Measurements from ENCODE around the gene TRIOBP. TPM values are rescaled to one million over a fixed set of nuclear protein-coding genes. Genes with fewer than 3 reads are reported as not detected.

Gene TRIOBP
- polyA plus RNA-seq, 1 donor (not counting 4 experiments of a cell fraction or from before 2014, with no cell fraction given), result 22.2 TPM

DNA sequence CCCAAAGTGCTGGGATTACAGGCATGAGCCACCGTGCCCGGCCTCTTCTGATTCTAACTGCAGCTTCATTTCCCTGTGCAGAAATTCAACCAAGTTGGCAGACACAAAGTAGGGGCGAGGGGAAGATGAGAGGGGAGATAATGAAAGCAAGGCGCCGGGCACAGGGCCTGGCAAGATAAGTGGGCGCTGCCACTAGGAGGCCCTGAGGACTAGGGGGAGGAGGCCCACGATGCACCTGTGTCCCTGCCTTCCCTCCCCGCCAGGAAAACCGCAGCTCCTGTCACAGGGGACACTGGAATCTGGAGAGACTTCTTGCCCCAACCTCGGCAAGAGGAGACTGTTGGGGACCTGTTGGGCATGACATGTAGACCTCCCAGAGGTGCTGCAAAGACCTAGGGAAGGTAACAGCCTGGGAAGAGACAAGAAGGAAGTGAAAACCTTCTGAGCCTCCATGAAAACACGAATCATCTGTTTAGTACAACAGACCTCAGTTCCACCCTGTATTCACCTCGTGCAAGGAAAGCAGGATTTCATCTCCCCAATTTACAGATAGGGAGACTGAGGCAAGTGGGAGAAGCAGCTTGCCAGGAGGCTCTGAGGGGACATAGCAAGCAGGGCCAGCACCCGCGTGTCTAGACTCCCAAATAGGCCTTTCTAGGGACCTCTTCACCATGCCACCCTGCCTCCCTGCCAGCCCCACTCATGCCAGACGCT, 24.5 kb upstream of the TRIOBP start:
- Histone ChIP-seq H2AFZ (ENCODE audit: control insufficient read depth, low read length) (no peak overlapping the region), H3K9ac (ENCODE audit: control insufficient read depth, extremely low read depth, insufficient read depth, low read length) (no peak overlapping the region), H3K4me3 (ENCODE audit: control insufficient read depth in 2 of 3, extremely low read depth in 1 of 3, insufficient read depth in 2 of 3, low read depth in 1 of 3, low read length in 3 of 3) (no peak overlapping the region), H3K9me1 (ENCODE audit: control insufficient read depth, extremely low read depth, insufficient read depth, low read length) (no peaks in the 10 kb centered on the region), H3K36me3 (ENCODE audit: control insufficient read depth in 2 of 2, extremely low read depth in 1 of 2, insufficient read depth in 2 of 2, low read length in 2 of 2) (no peaks in the 10 kb centered on the region), H4K20me1 (ENCODE audit: control insufficient read depth, extremely low read depth, insufficient read depth, low read length) (no peaks in the 10 kb centered on the region), H3K79me2 (ENCODE audit: control insufficient read depth, insufficient read depth, low read length) (peaks cover 14% of the 10 kb centered on the region), H3K27me3 (ENCODE audit: control insufficient read depth, extremely low read depth, insufficient read depth, low read length) (no peaks in the 10 kb centered on the region), H3K27ac (ENCODE audit: control insufficient read depth, insufficient read depth, low read length) (no peak overlapping the region), H3K9me3 (ENCODE audit: control insufficient read depth, low read depth, low read length) (no peaks in the 10 kb centered on the region), H3K4me2 (ENCODE audit: control insufficient read depth, extremely low read depth, insufficient read depth, low read depth, low read length) (no peak overlapping the region), H3K4me1 (ENCODE audit: control insufficient read depth, extremely low read depth, insufficient read depth, low read length) (peaks cover 23% of the 10 kb centered on the region)
- dilution Hi-C loops (cut with MboI; ENCODE audit: extremely low pct_ligation_motif_present, low sequenced_read_pairs), result no loop called here
- peak in 1 of 3 experiments; percentile 10 for TF ChIP-seq CTCF (optimal IDR thresholded peaks at IDR 0.05 in 1 of 3, IDR thresholded peaks at IDR 0.05 in 1 of 3, conservative IDR thresholded peaks at IDR 0.05 in 1 of 3; ENCODE audit: extremely low read depth in 1 of 3, insufficient read depth in 2 of 3, low read length in 3 of 3)
- TF ChIP-seq EZH2 (IDR thresholded peaks at IDR 0.05; ENCODE audit: low read length), result no peak
- DNase-seq (ENCODE audit: low read depth, low spot score), result no peak
- FAIRE-seq, result no peak

- Histone ChIP-seq H3K9ac (ENCODE audit: control insufficient read depth, extremely low read depth, insufficient read depth, low read length) (no peak overlapping the region), H3K4me2 (ENCODE audit: control insufficient read depth, extremely low read depth, insufficient read depth, low read depth, low read length) (no peak overlapping the region), H3K27me3 (ENCODE audit: control insufficient read depth, extremely low read depth, insufficient read depth, low read length) (no peaks in the 10 kb centered on the region), H4K20me1 (ENCODE audit: control insufficient read depth, extremely low read depth, insufficient read depth, low read length) (no peaks in the 10 kb centered on the region), H3K27ac (ENCODE audit: control insufficient read depth, insufficient read depth, low read length) (no peak overlapping the region), H3K9me3 (ENCODE audit: control insufficient read depth, low read depth, low read length) (no peaks in the 10 kb centered on the region), H2AFZ (ENCODE audit: control insufficient read depth, low read length) (no peak overlapping the region), H3K9me1 (ENCODE audit: control insufficient read depth, extremely low read depth, insufficient read depth, low read length) (no peaks in the 10 kb centered on the region), H3K4me1 (ENCODE audit: control insufficient read depth, extremely low read depth, insufficient read depth, low read length) (peaks cover 25% of the 10 kb centered on the region), H3K79me2 (ENCODE audit: control insufficient read depth, insufficient read depth, low read length) (peaks cover 16% of the 10 kb centered on the region), H3K36me3 (ENCODE audit: control insufficient read depth in 2 of 2, extremely low read depth in 1 of 2, insufficient read depth in 2 of 2, low read length in 2 of 2) (no peaks in the 10 kb centered on the region), H3K4me3 (ENCODE audit: control insufficient read depth in 2 of 3, extremely low read depth in 1 of 3, insufficient read depth in 2 of 3, low read depth in 1 of 3, low read length in 3 of 3) (no peak overlapping the region)
- no peak for TF ChIP-seq EZH2 (IDR thresholded peaks at IDR 0.05; ENCODE audit: low read length)
- no peak for TF ChIP-seq CTCF (optimal IDR thresholded peaks at IDR 0.05 in 1 of 3, IDR thresholded peaks at IDR 0.05 in 1 of 3, conservative IDR thresholded peaks at IDR 0.05 in 1 of 3; ENCODE audit: extremely low read depth in 1 of 3, insufficient read depth in 2 of 3, low read length in 3 of 3)
- dilution Hi-C loops (cut with MboI; ENCODE audit: extremely low pct_ligation_motif_present, low sequenced_read_pairs), result no loop called here
- FAIRE-seq (no peak), DNase-seq (ENCODE audit: low read depth, low spot score) (no peak)
These were observed 23.9 kb upstream of the TRIOBP start for GRCh38 chr22:37672920-37673455.
